ENCODE measurements around the gene MYOT. TPM values are rescaled to one million over a fixed set of nuclear protein-coding genes. Genes with fewer than 3 reads are reported as not detected.

MYOT gene
- total RNA-seq, 1 experiment from 2014 or later, result not detected

DNA sequence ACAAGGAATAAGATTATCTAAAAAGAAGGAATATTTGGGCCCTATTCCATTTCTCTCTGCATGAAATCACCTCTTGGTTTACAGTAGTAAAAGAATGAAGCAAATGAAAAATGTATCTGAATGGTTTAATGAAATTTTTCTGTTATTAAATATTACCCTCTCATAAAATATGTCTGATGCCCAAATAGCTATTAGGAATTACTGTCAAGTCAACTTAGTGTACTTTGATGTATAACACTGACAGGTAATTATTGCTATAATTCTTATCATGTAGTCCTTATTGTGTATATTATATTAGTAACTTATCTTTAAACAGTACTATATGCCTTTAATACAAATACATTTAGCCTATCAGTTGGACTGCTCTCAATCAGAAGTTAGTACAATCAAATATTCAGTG is 8.4 kb downstream of the MYOT start:
- Histone ChIP-seq H3K27ac (no peak overlapping the region), H3K9me2 (ENCODE audit: insufficient read depth) (no peaks in the 10 kb centered on the region), H3K79me2 (ENCODE audit: low read depth) (no peaks in the 10 kb centered on the region), H3K36me3 (ENCODE audit: low read depth) (no peaks in the 10 kb centered on the region), H3K27me3 (ENCODE audit: insufficient read depth, low read depth) (no peaks in the 10 kb centered on the region), H3K4me3 (no peak overlapping the region), H3K4me1 (replicated peaks; ENCODE audit: insufficient read depth) (no peaks in the 10 kb centered on the region), H3K4me2 (no peak overlapping the region), H4K20me1 (ENCODE audit: insufficient read depth) (no peaks in the 10 kb centered on the region), H3F3A (ENCODE audit: insufficient read depth, low read depth) (no peaks in the 10 kb centered on the region), H3K9me3 (ENCODE audit: insufficient read depth, low read depth) (no peaks in the 10 kb centered on the region), H2AFZ (no peak overlapping the region)
- TF ChIP-seq, protein P1, sequence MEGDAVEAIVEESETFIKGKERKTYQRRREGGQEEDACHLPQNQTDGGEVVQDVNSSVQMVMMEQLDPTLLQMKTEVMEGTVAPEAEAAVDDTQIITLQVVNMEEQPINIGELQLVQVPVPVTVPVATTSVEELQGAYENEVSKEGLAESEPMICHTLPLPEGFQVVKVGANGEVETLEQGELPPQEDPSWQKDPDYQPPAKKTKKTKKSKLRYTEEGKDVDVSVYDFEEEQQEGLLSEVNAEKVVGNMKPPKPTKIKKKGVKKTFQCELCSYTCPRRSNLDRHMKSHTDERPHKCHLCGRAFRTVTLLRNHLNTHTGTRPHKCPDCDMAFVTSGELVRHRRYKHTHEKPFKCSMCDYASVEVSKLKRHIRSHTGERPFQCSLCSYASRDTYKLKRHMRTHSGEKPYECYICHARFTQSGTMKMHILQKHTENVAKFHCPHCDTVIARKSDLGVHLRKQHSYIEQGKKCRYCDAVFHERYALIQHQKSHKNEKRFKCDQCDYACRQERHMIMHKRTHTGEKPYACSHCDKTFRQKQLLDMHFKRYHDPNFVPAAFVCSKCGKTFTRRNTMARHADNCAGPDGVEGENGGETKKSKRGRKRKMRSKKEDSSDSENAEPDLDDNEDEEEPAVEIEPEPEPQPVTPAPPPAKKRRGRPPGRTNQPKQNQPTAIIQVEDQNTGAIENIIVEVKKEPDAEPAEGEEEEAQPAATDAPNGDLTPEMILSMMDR (conservative IDR thresholded peaks at IDR 0.05), result no peak
- no peak for TF ChIP-seq EZH2 (IDR thresholded peaks at IDR 0.05; ENCODE audit: low read depth)
- no TSS peak for BruUV-seq (replicated peaks)
- ChIA-PET CTCF (no interaction called here), POLR2A (ENCODE audit: unreplicated experiment) (no interaction called here)
- DNase-seq, result no peak
- intact Hi-C loops (cut with micrococcal nuclease; ENCODE audit: unreplicated experiment), result no loop called here

DNA sequence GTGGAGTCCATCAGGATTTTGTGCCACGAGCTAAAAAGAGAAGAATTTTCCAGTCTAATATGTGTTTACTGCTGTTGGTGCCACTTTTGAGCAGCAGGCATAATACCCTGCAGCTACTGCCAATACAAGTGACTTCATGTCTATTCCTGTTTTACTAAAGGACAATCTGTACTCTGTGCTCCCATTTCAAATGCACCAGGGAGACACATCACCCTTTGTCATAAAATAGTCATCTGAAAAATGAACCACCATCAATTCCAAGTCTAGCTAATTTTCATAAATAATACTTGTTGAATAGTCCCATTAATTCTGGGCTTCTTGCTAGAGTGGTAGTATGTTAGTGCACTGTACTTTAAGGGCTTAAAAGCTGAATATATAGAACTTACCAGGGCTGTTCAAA is 12.7 kb downstream of the MYOT start:
- intact Hi-C loops (cut with micrococcal nuclease; ENCODE audit: unreplicated experiment), result loop anchor here (10.0 kb wide), 1 partner anchor 96 kb away; no protein-coding TSS in a partner anchor
- H4K20me1 ChIP-seq (ENCODE audit: insufficient read depth), result no peaks in the 10 kb centered on the region
- no peaks in the 10 kb centered on the region for H3K4me1 ChIP-seq (replicated peaks; ENCODE audit: insufficient read depth)
- H3K4me3 ChIP-seq, result no peak overlapping the region
- POLR2A ChIA-PET (ENCODE audit: unreplicated experiment), result no interaction called here
- H3K79me2 ChIP-seq (ENCODE audit: low read depth), result no peaks in the 10 kb centered on the region
- CTCF ChIA-PET, result no interaction called here
- no peak overlapping the region for H2AFZ ChIP-seq
- TF ChIP-seq, protein P1 (conservative IDR thresholded peaks at IDR 0.05), result no peak
- no peak for TF ChIP-seq EZH2 (IDR thresholded peaks at IDR 0.05; ENCODE audit: low read depth)
- no peaks in the 10 kb centered on the region for H3K9me2 ChIP-seq (ENCODE audit: insufficient read depth)
- H3K27me3 ChIP-seq (ENCODE audit: insufficient read depth, low read depth), result no peaks in the 10 kb centered on the region
- DNase-seq, result no peak
- H3K4me2 ChIP-seq, result no peak overlapping the region
- BruUV-seq (replicated peaks), result no TSS peak
- no peak overlapping the region for H3K27ac ChIP-seq
- no peaks in the 10 kb centered on the region for H3K36me3 ChIP-seq (ENCODE audit: low read depth)
- H3F3A ChIP-seq (ENCODE audit: insufficient read depth, low read depth), result no peaks in the 10 kb centered on the region
- no peaks in the 10 kb centered on the region for H3K9me3 ChIP-seq (ENCODE audit: insufficient read depth, low read depth)

- peak overlapping the region; percentile 99; the same call in 1 of the 2 replicates for H2AFZ ChIP-seq
- CTCF ChIA-PET, result no interaction called here
Observed at GRCh38 chr5:137887831-137888230, 20.2 kb downstream of the MYOT start.

More at GRCh38 chr5:137887831-137888230, 20.2 kb downstream of the MYOT start:
- Histone ChIP-seq H3K4me2 (peak overlapping the region; percentile 88), H3K27ac (peak overlapping the region; percentile 63; the same call in 1 of the 2 replicates), H3K79me2 (ENCODE audit: low read depth) (0 out of 2 replicates have a peak, but pooled peaks cover 4% of the 10 kb centered on the region), H3K9me2 (ENCODE audit: insufficient read depth) (no peaks in the 10 kb centered on the region), H3K27me3 (ENCODE audit: insufficient read depth, low read depth) (no peaks in the 10 kb centered on the region), H3K9me3 (ENCODE audit: insufficient read depth, low read depth) (no peaks in the 10 kb centered on the region), H3K4me1 (replicated peaks; ENCODE audit: insufficient read depth) (peaks cover 29% of the 10 kb centered on the region), H3F3A (ENCODE audit: insufficient read depth, low read depth) (no peaks in the 10 kb centered on the region; the same call in 1 of the 2 replicates), H4K20me1 (ENCODE audit: insufficient read depth) (no peaks in the 10 kb centered on the region), H3K36me3 (ENCODE audit: low read depth) (no peaks in the 10 kb centered on the region), H3K4me3 (peak overlapping the region; percentile 67)
- DNase-seq, result no peak
- intact Hi-C loops (cut with micrococcal nuclease; ENCODE audit: unreplicated experiment), result loop anchor here (2.0 to 10.0 kb wide), 2 partner anchors 55 to 103 kb away; no protein-coding TSS in a partner anchor
- POLR2A ChIA-PET (ENCODE audit: unreplicated experiment), result interaction anchor here (0.6 to 0.7 kb wide), 2 partner anchors 23 to 54 kb away, joined by 3 read pairs; no protein-coding TSS in a partner anchor
- TF ChIP-seq, protein P1 (conservative IDR thresholded peaks at IDR 0.05), result no peak
- TF ChIP-seq EZH2 (IDR thresholded peaks at IDR 0.05; ENCODE audit: low read depth), result no peak
- no TSS peak for BruUV-seq (replicated peaks)
